NCI-H1694 (cell line): ENCODE results near the gene LNPK.
"Not testable (repeated sequence)": the region's sequence is repeated elsewhere in the genome, so short reads cannot be mapped to it uniquely, and the experiment has no call there.

Source experiments
- DNase-seq: peaks from one replicate; lab custom pipeline; 2025; lab: John Stamatoyannopoulos, UW

The LNPK gene

GRCh38 chr2:175903384-175903936, 98.6 kb downstream of the LNPK start:
- no peak for DNase-seq

GRCh38 chr2:175895957-175896356, 106.1 kb downstream of the LNPK start:
- DNase-seq = not testable (repeated sequence)

GRCh38 chr2:175892046-175892445, 110.0 kb downstream of the LNPK start:
- DNase-seq = no peak

- no peak for DNase-seq
Observed at GRCh38 chr2:175890636-175891242, 111.3 kb downstream of the LNPK start.

- DNase-seq = peak; percentile 72
Observed at GRCh38 chr2:175889701-175890302, 112.3 kb downstream of the LNPK start.

GRCh38 chr2:175887776-175888175, 114.3 kb downstream of the LNPK start:
- no peak for DNase-seq

- no peak for DNase-seq
Observed at GRCh38 chr2:175884697-175885393, 117.2 kb downstream of the LNPK start.

- DNase-seq = no peak
Observed at GRCh38 chr2:175883586-175884194, 118.4 kb downstream of the LNPK start.

- no peak for DNase-seq
Observed at GRCh38 chr2:175879679-175880078, 122.4 kb downstream of the LNPK start.

- no peak for DNase-seq
Observed at GRCh38 chr2:175877845-175878544, 124.1 kb downstream of the LNPK start.

- DNase-seq = no peak
Observed at GRCh38 chr2:175874291-175874690, 127.8 kb downstream of the LNPK start.
